ENCODE results near the gene CLASP1. TPM values are rescaled to one million over a fixed set of nuclear protein-coding genes. Genes with fewer than 3 reads are reported as not detected.

The CLASP1 gene
- total RNA-seq, 4 donors from 2014 or later, result 43.0 to 53.9 (median 51.3) TPM

- no peak overlapping the region for H3K4me3 ChIP-seq
- no peaks in the 10 kb centered on the region for H3K9me3 ChIP-seq
- no peak overlapping the region for H3K27ac ChIP-seq
- in situ Hi-C loops (cut with MboI; ENCODE audit: low pct_ligation_motif_present in 1 of 4, low pct_unique_long_range_greater_than_20kb in 1 of 4, low sequenced_read_pairs in 3 of 4) (no loop called here), intact Hi-C loops (cut with DNase I; ENCODE audit: low total_unique reads) (no loop called here)
- no peak for TF ChIP-seq EP300 (IDR thresholded peaks at IDR 0.05; ENCODE audit: low read depth)
- no peak for TF ChIP-seq POLR2AphosphoS5 (IDR thresholded peaks at IDR 0.05)
- TF ChIP-seq POLR2A (IDR thresholded peaks at IDR 0.05), result no peak
- 88 to 95% methylated on average over 7 to 8 of the region's 8 CpGs for WGBS, 2 donors (ENCODE audit: low coverage in 1 of 2)
- peaks cover 0 to 29% (median 13%) of the 10 kb centered on the region in 4 donors for H3K36me3 ChIP-seq
- H3K27me3 ChIP-seq, result no peaks in the 10 kb centered on the region
- DNase-seq, result no peak
- H3K4me1 ChIP-seq, result peaks cover 0 to 7% (median 0%) of the 10 kb centered on the region in 4 donors
These were observed 177.5 kb downstream of the CLASP1 start for GRCh38 chr2:121471532-121472469.

- intact Hi-C loops (cut with DNase I; ENCODE audit: low total_unique reads) (no loop called here), in situ Hi-C loops (cut with MboI; ENCODE audit: low pct_ligation_motif_present in 1 of 4, low pct_unique_long_range_greater_than_20kb in 1 of 4, low sequenced_read_pairs in 3 of 4) (no loop called here)
- Histone ChIP-seq H3K27ac (no peak overlapping the region), H3K4me3 (no peak overlapping the region), H3K4me1 (no peaks in the 10 kb centered on the region), H3K9me3 (no peaks in the 10 kb centered on the region), H3K36me3 (peaks cover 0 to 33% (median 13%) of the 10 kb centered on the region in 4 donors), H3K27me3 (no peaks in the 10 kb centered on the region)
- no peak for DNase-seq
- TF ChIP-seq CTCF (IDR thresholded peaks at IDR 0.05), result no peak
- TF ChIP-seq POLR2A (IDR thresholded peaks at IDR 0.05), result no peak
- TF ChIP-seq POLR2AphosphoS5 (IDR thresholded peaks at IDR 0.05), result no peak
- TF ChIP-seq EP300 (IDR thresholded peaks at IDR 0.05; ENCODE audit: low read depth), result no peak
- 86 to 97% methylated on average over 4 of the region's 4 CpGs for WGBS, 2 donors (ENCODE audit: low coverage in 1 of 2)
These were observed 178.3 kb downstream of the CLASP1 start for GRCh38 chr2:121470917-121471316.

- no peak overlapping the region for H3K4me3 ChIP-seq
- no peak for TF ChIP-seq EP300 (IDR thresholded peaks at IDR 0.05; ENCODE audit: low read depth)
- no peak for TF ChIP-seq POLR2AphosphoS5 (IDR thresholded peaks at IDR 0.05)
- no peak for TF ChIP-seq CTCF (IDR thresholded peaks at IDR 0.05)
- TF ChIP-seq POLR2A (IDR thresholded peaks at IDR 0.05), result no peak
- 80 to 91% methylated on average over 2 to 3 of the region's 3 CpGs for WGBS, 2 donors (ENCODE audit: low coverage in 1 of 2)
- no peaks in the 10 kb centered on the region for H3K4me1 ChIP-seq
- H3K27me3 ChIP-seq, result no peaks in the 10 kb centered on the region
- no peak for DNase-seq
- intact Hi-C loops (cut with DNase I; ENCODE audit: low total_unique reads) (no loop called here), in situ Hi-C loops (cut with MboI; ENCODE audit: low pct_ligation_motif_present in 1 of 4, low pct_unique_long_range_greater_than_20kb in 1 of 4, low sequenced_read_pairs in 3 of 4) (no loop called here)
- H3K9me3 ChIP-seq, result no peaks in the 10 kb centered on the region
- peaks cover 0 to 33% (median 13%) of the 10 kb centered on the region in 4 donors for H3K36me3 ChIP-seq
- H3K27ac ChIP-seq, result no peak overlapping the region
These were observed 179.9 kb downstream of the CLASP1 start for GRCh38 chr2:121469356-121469755.

GRCh38 chr2:121468936-121469335, 180.3 kb downstream of the CLASP1 start:
- peaks cover 0 to 33% (median 13%) of the 10 kb centered on the region in 4 donors for H3K36me3 ChIP-seq
- intact Hi-C loops (cut with DNase I; ENCODE audit: low total_unique reads) (no loop called here), in situ Hi-C loops (cut with MboI; ENCODE audit: low pct_ligation_motif_present in 1 of 4, low pct_unique_long_range_greater_than_20kb in 1 of 4, low sequenced_read_pairs in 3 of 4) (no loop called here)
- H3K4me3 ChIP-seq, result no peak overlapping the region
- H3K27me3 ChIP-seq, result no peaks in the 10 kb centered on the region
- no peaks in the 10 kb centered on the region for H3K4me1 ChIP-seq
- no peak for DNase-seq
- no peak overlapping the region for H3K27ac ChIP-seq
- 85 to 99% methylated on average over 3 to 6 of the region's 6 CpGs for WGBS, 2 donors (ENCODE audit: low coverage in 1 of 2)
- TF ChIP-seq POLR2A (IDR thresholded peaks at IDR 0.05) (no peak), CTCF (IDR thresholded peaks at IDR 0.05) (no peak), POLR2AphosphoS5 (IDR thresholded peaks at IDR 0.05) (no peak), EP300 (IDR thresholded peaks at IDR 0.05; ENCODE audit: low read depth) (no peak)
- H3K9me3 ChIP-seq, result no peaks in the 10 kb centered on the region
